GM19468 (cell line): ENCODE data around the gene TBPL1.

Experiments used
- ATAC-seq: cut with Tn5 transposase; IDR thresholded peaks from one replicate; pipeline ENCODE4 v1.9.1; 2021; ENCODE audit warnings: mild to moderate bottlenecking, moderate library complexity, moderate number of reproducible peaks; ENCODE audit not compliant: unreplicated experiment; ENCODE audit errors: extremely low read depth

Gene TBPL1

DNA sequence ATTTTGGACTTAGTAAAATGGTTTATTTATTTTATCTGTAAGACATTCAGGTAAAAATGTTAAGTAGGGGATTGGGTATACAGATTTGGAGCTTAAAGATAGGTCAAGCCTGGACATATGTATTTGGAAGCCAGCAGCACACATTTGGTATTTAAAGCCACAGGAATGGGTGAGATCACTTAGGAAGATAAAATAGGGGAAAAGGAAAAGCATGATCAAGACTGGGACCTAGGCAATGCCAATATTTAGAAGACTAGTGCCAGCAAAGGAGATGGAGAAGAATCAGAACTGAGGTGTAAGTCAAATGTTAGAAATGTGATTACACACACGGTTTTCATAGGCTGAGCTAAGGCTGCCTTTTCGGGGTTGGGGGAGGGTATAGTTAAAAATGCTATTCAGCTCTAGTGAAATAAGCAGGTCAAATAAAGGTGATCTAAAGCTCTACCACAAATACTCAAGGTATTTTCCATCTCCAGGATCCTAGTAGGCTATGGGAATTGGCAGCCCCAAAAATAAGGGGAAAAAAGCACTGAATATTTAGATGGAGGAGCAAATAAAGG is 78.8 kb downstream of the TBPL1 start:
- no peak for ATAC-seq

- ATAC-seq: no peak
Observed at GRCh38 chr6:134034478-134034877, 81.5 kb downstream of the TBPL1 start.

- no peak for ATAC-seq
Observed at GRCh38 chr6:134034961-134035822, 82.2 kb downstream of the TBPL1 start.

GRCh38 chr6:134035823-134036296 is 82.8 kb downstream of the TBPL1 start:
- ATAC-seq: no peak

DNA sequence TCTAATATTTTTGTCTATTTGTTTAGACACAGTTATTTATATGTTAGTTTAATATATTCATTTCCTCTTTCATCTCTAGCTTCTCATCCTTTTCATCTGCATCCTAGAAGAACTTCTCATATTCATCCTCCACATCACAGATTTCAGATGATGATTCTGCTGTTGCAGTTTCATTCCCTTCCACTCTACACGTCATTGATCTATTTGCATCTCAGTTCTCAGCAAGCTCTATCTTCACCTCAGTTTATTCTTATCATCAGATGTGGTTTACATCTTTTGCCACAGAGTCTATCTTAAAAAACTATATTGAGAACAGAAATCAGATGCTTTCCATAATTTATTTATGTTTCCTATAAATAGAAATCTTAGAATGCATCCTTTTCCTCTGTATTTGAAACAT is 86.1 kb downstream of the TBPL1 start:
- no peak for ATAC-seq
